Measurements from ENCODE around the gene PRKACG. TPM values are rescaled to one million over a fixed set of nuclear protein-coding genes. Genes with fewer than 3 reads are reported as not detected.

The PRKACG gene
- total RNA-seq, 1 donor: not detected

DNA sequence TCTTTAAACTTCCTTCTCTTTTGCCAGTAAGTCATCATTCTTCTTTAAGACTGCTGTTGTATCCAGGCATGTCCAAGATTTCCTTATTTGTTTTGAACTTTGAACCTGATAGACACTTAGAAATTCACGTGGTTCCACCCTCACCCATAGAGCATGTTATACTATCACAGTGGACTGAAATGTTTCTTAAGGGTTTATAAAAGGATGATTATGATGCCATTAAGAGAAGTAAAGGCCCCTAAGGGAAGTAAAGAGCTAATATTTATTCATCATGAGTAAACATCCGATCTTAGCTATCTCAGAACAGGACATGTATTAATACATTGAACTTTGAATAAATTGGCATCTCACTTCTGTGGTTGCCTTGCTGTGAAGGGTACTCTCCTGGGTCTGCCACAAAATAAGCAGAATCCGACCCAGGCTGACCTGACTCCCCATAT lies 49.8 kb downstream of the PRKACG start:
- Histone ChIP-seq H3K4me3 (ENCODE audit: insufficient read depth, low read length) (no peak overlapping the region), H3K36me3 (ENCODE audit: insufficient read depth, low read length) (no peaks in the 10 kb centered on the region), H3K9me3 (ENCODE audit: low read depth, low read length) (no peaks in the 10 kb centered on the region), H3K27ac (ENCODE audit: low read depth, low read length) (no peak overlapping the region), H3K27me3 (ENCODE audit: insufficient read depth, low read length) (peaks cover 7% of the 10 kb centered on the region), H3K79me2 (ENCODE audit: insufficient read depth, low read length) (no peaks in the 10 kb centered on the region), H4K20me1 (ENCODE audit: insufficient read depth, low read length) (no peaks in the 10 kb centered on the region), H3K4me1 (ENCODE audit: insufficient read depth, low read length) (no peaks in the 10 kb centered on the region), H3K4me2 (ENCODE audit: insufficient read depth, low read length) (no peak overlapping the region), H2AFZ (ENCODE audit: low read length) (no peak overlapping the region)
- TF ChIP-seq, protein P1, sequence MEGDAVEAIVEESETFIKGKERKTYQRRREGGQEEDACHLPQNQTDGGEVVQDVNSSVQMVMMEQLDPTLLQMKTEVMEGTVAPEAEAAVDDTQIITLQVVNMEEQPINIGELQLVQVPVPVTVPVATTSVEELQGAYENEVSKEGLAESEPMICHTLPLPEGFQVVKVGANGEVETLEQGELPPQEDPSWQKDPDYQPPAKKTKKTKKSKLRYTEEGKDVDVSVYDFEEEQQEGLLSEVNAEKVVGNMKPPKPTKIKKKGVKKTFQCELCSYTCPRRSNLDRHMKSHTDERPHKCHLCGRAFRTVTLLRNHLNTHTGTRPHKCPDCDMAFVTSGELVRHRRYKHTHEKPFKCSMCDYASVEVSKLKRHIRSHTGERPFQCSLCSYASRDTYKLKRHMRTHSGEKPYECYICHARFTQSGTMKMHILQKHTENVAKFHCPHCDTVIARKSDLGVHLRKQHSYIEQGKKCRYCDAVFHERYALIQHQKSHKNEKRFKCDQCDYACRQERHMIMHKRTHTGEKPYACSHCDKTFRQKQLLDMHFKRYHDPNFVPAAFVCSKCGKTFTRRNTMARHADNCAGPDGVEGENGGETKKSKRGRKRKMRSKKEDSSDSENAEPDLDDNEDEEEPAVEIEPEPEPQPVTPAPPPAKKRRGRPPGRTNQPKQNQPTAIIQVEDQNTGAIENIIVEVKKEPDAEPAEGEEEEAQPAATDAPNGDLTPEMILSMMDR (IDR thresholded peaks at IDR 0.05; ENCODE audit: extremely low read depth, low read depth, low read length): no peak
- DNase-seq (ENCODE audit: insufficient read length, low spot score, missing footprints): no peak

DNA sequence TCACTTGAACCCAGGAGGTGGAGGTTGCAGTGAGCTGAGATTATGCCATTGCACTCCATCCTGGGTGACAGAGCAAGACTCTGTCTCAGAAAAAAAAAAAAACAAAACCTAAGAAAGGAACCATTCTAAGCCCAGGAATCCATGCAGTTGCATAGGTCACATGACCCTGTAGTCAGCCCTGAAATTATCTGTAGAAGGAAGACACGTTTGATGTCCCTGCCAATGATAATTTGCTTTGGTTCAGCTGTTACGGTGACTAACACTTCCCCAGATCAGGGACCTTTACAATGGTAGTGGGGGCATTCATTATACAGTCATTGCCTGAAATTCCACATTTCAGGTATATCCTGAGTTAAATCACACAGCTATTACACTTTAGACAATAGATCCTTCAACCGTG lies 50.5 kb downstream of the PRKACG start:
- Histone ChIP-seq H3K79me2 (ENCODE audit: insufficient read depth, low read length) (no peaks in the 10 kb centered on the region), H3K27ac (ENCODE audit: low read depth, low read length) (no peak overlapping the region), H2AFZ (ENCODE audit: low read length) (no peak overlapping the region), H3K27me3 (ENCODE audit: insufficient read depth, low read length) (peaks cover 7% of the 10 kb centered on the region), H3K4me1 (ENCODE audit: insufficient read depth, low read length) (no peaks in the 10 kb centered on the region), H3K9me3 (ENCODE audit: low read depth, low read length) (no peaks in the 10 kb centered on the region), H3K4me3 (ENCODE audit: insufficient read depth, low read length) (no peak overlapping the region), H4K20me1 (ENCODE audit: insufficient read depth, low read length) (no peaks in the 10 kb centered on the region), H3K36me3 (ENCODE audit: insufficient read depth, low read length) (no peaks in the 10 kb centered on the region), H3K4me2 (ENCODE audit: insufficient read depth, low read length) (no peak overlapping the region)
- no peak for DNase-seq (ENCODE audit: insufficient read length, low spot score, missing footprints)
- TF ChIP-seq, protein P1 (IDR thresholded peaks at IDR 0.05; ENCODE audit: extremely low read depth, low read depth, low read length): no peak

Other genes starting within 250 kb of the PRKACG start
- gene FXN, start 21.6 kb upstream of the PRKACG start, total RNA-seq: 2.2 and 4.1 TPM in 2 replicates
- 28.6 and 30.4 TPM in 2 replicates for gene TJP2, start 160.2 kb upstream of the PRKACG start, total RNA-seq

All from osteoblast (primary cell).